Testis (tissue), 2 donors: Measurements from ENCODE around the gene ZNF420.

Experiments used
- CTCF ChIP-seq, 3 experiments: fragments of 450-650 bp in 2 of 3; fragments of 200-600 bp in 1 of 3; sonication (generic) in 1 of 3; IDR thresholded peaks; one replicate each; pipeline ENCODE4 v1.5.1; 2016 to 2019; ENCODE audit warnings: antibody characterized with exemption in 3 of 3, mild to moderate bottlenecking in 2 of 3, moderate library complexity in 1 of 3
- POLR2A ChIP-seq: fragments of 450-650 bp; IDR thresholded peaks from one replicate; pipeline ENCODE4 v1.6.1; 2017; ENCODE audit warnings: antibody characterized with exemption, mild to moderate bottlenecking, moderate library complexity

GRCh38 chr19:37128821-37129177 is 50.6 kb downstream of the ZNF420 start:
- no peak for TF ChIP-seq CTCF (IDR thresholded peaks at IDR 0.05)
- TF ChIP-seq POLR2A: no peak
